ENCODE data around the gene AFDN.

- TF ChIP-seq POLR2AphosphoS5 (IDR thresholded peaks at IDR 0.05), result no peak
- TF ChIP-seq, protein P1, sequence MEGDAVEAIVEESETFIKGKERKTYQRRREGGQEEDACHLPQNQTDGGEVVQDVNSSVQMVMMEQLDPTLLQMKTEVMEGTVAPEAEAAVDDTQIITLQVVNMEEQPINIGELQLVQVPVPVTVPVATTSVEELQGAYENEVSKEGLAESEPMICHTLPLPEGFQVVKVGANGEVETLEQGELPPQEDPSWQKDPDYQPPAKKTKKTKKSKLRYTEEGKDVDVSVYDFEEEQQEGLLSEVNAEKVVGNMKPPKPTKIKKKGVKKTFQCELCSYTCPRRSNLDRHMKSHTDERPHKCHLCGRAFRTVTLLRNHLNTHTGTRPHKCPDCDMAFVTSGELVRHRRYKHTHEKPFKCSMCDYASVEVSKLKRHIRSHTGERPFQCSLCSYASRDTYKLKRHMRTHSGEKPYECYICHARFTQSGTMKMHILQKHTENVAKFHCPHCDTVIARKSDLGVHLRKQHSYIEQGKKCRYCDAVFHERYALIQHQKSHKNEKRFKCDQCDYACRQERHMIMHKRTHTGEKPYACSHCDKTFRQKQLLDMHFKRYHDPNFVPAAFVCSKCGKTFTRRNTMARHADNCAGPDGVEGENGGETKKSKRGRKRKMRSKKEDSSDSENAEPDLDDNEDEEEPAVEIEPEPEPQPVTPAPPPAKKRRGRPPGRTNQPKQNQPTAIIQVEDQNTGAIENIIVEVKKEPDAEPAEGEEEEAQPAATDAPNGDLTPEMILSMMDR (IDR thresholded peaks at IDR 0.05), result no peak
These were observed 24.8 kb downstream of the AFDN start for GRCh38 chr6:167851370-167851952.
